Measurements from ENCODE around the gene WSCD2. TPM values are rescaled to one million over a fixed set of nuclear protein-coding genes. Genes with fewer than 3 reads are reported as not detected.

The WSCD2 gene
- total and polyA plus RNA-seq, 2 of the 4 experiments (the other 2 are of a cell fraction), result not detected

DNA sequence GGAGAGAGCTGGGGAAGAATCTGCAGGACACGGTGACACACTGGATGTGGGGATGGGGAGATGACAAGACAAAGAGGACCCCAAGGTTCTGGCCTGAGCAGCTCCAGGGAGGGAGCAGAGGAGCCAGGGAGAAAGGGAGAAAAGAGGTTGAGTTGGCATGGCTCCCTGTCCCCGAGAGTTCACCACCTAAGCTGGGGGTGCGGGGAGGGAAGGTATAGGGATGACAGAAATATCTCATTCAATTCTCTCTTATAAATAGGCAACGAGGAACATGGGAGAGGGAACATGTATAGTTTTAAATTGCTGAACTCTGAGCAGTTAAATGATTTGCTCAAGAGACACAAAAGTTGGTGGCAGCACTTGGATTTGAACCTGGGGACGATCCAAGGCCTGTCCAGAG, 124.9 kb downstream of the WSCD2 start:
- no peak overlapping the region for H2BK15ac ChIP-seq (ENCODE audit: low read depth, low read length)
- no peaks in the 10 kb centered on the region for H3K9me1 ChIP-seq (ENCODE audit: insufficient read depth, low read length)
- no peak overlapping the region for H2AFZ ChIP-seq (replicated peaks; ENCODE audit: low read length, poor library complexity)
- intact Hi-C loops (cut with micrococcal nuclease), result no loop called here
- no peak overlapping the region for H3K9ac ChIP-seq (ENCODE audit: low read depth, low read length)
- ChIA-PET CTCF (interaction anchor here (0.5 kb wide), 1 partner anchor 165 kb away, joined by 3 read pairs; no protein-coding TSS in a partner anchor), POLR2A (ENCODE audit: unreplicated experiment) (no interaction called here)
- H3K56ac ChIP-seq (ENCODE audit: extremely low read depth, insufficient read depth, low read length), result no peak overlapping the region
- no peak overlapping the region for H3K27ac ChIP-seq (ENCODE audit: insufficient read depth, low read length)
- BruUV-seq (replicated peaks), result no TSS peak
- dilution Hi-C loops (cut with HindIII; ENCODE audit: low sequenced_read_pairs, unreplicated experiment), result no loop called here
- no peak overlapping the region for H2BK20ac ChIP-seq (ENCODE audit: low read depth, low read length)
- no peak overlapping the region for H2AK9ac ChIP-seq (replicated peaks; ENCODE audit: low read depth, low read length, poor library complexity)
- no peak overlapping the region for H3K4me2 ChIP-seq (ENCODE audit: low read depth, low read length)
- no peaks in the 10 kb centered on the region for H3K79me1 ChIP-seq (ENCODE audit: low read depth in 1 of 2, low read length in 2 of 2)
- TF ChIP-seq, protein P1, sequence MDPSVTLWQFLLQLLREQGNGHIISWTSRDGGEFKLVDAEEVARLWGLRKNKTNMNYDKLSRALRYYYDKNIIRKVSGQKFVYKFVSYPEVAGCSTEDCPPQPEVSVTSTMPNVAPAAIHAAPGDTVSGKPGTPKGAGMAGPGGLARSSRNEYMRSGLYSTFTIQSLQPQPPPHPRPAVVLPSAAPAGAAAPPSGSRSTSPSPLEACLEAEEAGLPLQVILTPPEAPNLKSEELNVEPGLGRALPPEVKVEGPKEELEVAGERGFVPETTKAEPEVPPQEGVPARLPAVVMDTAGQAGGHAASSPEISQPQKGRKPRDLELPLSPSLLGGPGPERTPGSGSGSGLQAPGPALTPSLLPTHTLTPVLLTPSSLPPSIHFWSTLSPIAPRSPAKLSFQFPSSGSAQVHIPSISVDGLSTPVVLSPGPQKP (IDR thresholded peaks at IDR 0.05; ENCODE audit: borderline replicate concordance, low read depth, low read length), result no peak
- no peak for TF ChIP-seq NFE2L2 (IDR thresholded peaks at IDR 0.05; ENCODE audit: low read depth, low read length)
- no peak for TF ChIP-seq FOS (IDR thresholded peaks at IDR 0.05; ENCODE audit: low read depth, low read length)
- TF ChIP-seq MXI1 (IDR thresholded peaks at IDR 0.05; ENCODE audit: borderline replicate concordance, low read depth, low read length), result no peak
- no peak for TF ChIP-seq MAFK (IDR thresholded peaks at IDR 0.05; ENCODE audit: low read depth, low read length)
- ATAC-seq (ENCODE audit: low read depth) (no peak), DNase-seq (no peak)
- H3K36me3 ChIP-seq (ENCODE audit: control insufficient read depth, insufficient read depth, low read length), result no peaks in the 10 kb centered on the region
- H2AK5ac ChIP-seq (ENCODE audit: low read depth, low read length), result no peak overlapping the region
- WGBS, 2 experiments (ENCODE audit: extremely low coverage in 2 of 2, insufficient read length in 1 of 2), result no CpG with 5 or more reads among the region's 5 CpGs
- H2BK5ac ChIP-seq (ENCODE audit: low read depth, low read length, poor library complexity, severe bottlenecking), result no peak overlapping the region
- H3K4me3 ChIP-seq (ENCODE audit: insufficient read depth, low read depth, low read length), result no peak overlapping the region
- H4K20me1 ChIP-seq (ENCODE audit: insufficient read depth, low read length), result no peaks in the 10 kb centered on the region
- H3K18ac ChIP-seq (ENCODE audit: low read depth, low read length), result no peak overlapping the region
- in situ Hi-C loops (cut with MboI; ENCODE audit: low sequenced_read_pairs), result no loop called here
- no peak overlapping the region for H2BK120ac ChIP-seq (ENCODE audit: low read depth, low read length)
- H3K4me1 ChIP-seq (ENCODE audit: control insufficient read depth, insufficient read depth, low read length), result no peaks in the 10 kb centered on the region
- no peak overlapping the region for H4K91ac ChIP-seq (ENCODE audit: insufficient read depth, low read depth, low read length)
- H3K4ac ChIP-seq (ENCODE audit: low read depth, low read length), result no peak overlapping the region
- no peak overlapping the region for H3K23ac ChIP-seq (ENCODE audit: low read depth, low read length)
- H3K27me3 ChIP-seq (ENCODE audit: control insufficient read depth, insufficient read depth, low read length), result no peaks in the 10 kb centered on the region
- no peak overlapping the region for H3K14ac ChIP-seq (replicated peaks; ENCODE audit: low read depth, low read length)
- H3K9me3 ChIP-seq (ENCODE audit: control insufficient read depth, insufficient read depth, low read length), result no peaks in the 10 kb centered on the region
- H4K8ac ChIP-seq (ENCODE audit: low read depth in 2 of 2, low read length in 2 of 2), result no peak overlapping the region
- H4K5ac ChIP-seq (ENCODE audit: low read depth, low read length), result no peak overlapping the region

All from IMR-90 (cell line).